Renal cortex interstitium (tissue), 15 donors: ENCODE data around the gene DUSP28. TPM values are rescaled to one million over a fixed set of nuclear protein-coding genes. Genes with fewer than 3 reads are reported as not detected.
A peak's percentile ranks its signal among the peaks of the same experiment; 100 is the strongest.
"Not testable (repeated sequence)": the region's sequence is repeated elsewhere in the genome, so short reads cannot be mapped to it uniquely, and the experiment has no call there.

Source experiments
- DNase-seq, 11 donors: peaks; one replicate each; pipeline ENCODE4 v3.0.0-alpha.2; 2013; ENCODE audit warnings: low read depth in 9 of 11, low spot score in 4 of 11; ENCODE audit errors: extremely low read depth in 1 of 11
- long read RNA-seq, 16 experiments: transcript quantifications; one replicate each; lab custom pipeline, GENCODE V29; 2026
- polyA plus RNA-seq, 3 donors: library from polyadenylated mRNA; unstranded; fragments of 120-200 nt; gene quantifications; one replicate each; pipeline ENCODE4 v1.2.1, GENCODE V29; 2013; ENCODE audit not compliant: insufficient read length in 3 of 3

The DUSP28 gene, protein sequence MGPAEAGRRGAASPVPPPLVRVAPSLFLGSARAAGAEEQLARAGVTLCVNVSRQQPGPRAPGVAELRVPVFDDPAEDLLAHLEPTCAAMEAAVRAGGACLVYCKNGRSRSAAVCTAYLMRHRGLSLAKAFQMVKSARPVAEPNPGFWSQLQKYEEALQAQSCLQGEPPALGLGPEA
- 1 to 10 TPM; 6.0 to 7.1 (median 6.9) TPM for polyA plus RNA-seq
- long read RNA-seq, donor 1, transcript DUSP28-201 (3 exons, 1,555 nt) = major isoform, 5 of 6 reads
- long read RNA-seq, donor 1, partial matches to known transcripts = 0 of 6 reads
- long read RNA-seq, donor 1, other reads (novel, unspliced or antisense) = 0 of 6 reads
- long read RNA-seq, donor 2, partial matches to known transcripts = 0 of 4 reads
- long read RNA-seq, donor 2, other reads (novel, unspliced or antisense) = 0 of 4 reads
- long read RNA-seq, donor 3, transcript DUSP28-201 (3 exons, 1,555 nt) = major isoform, 5 of 7 reads
- long read RNA-seq, donor 3, partial matches to known transcripts = 0 of 7 reads
- long read RNA-seq, donor 3, other reads (novel, unspliced or antisense) = 0 of 7 reads
- long read RNA-seq, donor 4, partial matches to known transcripts = 0 of 3 reads
- long read RNA-seq, donor 4, other reads (novel, unspliced or antisense) = 0 of 3 reads
- long read RNA-seq, donor 5 = 0 reads
- long read RNA-seq, donor 6, partial matches to known transcripts = 0 of 3 reads
- long read RNA-seq, donor 6, other reads (novel, unspliced or antisense) = 0 of 3 reads
- long read RNA-seq, donor 7, partial matches to known transcripts = 0 of 6 reads
- long read RNA-seq, donor 7, other reads (novel, unspliced or antisense) = 0 of 6 reads
- long read RNA-seq, donor 8, partial matches to known transcripts = 0 of 4 reads
- long read RNA-seq, donor 8, other reads (novel, unspliced or antisense) = 0 of 4 reads
- long read RNA-seq, donor 9, partial matches to known transcripts = 0 of 3 reads
- long read RNA-seq, donor 9, other reads (novel, unspliced or antisense) = 0 of 3 reads
- long read RNA-seq, donor 10, partial matches to known transcripts = 0 of 2 reads
- long read RNA-seq, donor 10, other reads (novel, unspliced or antisense) = 0 of 2 reads
- long read RNA-seq, donor 11, partial matches to known transcripts = 0 of 2 reads
- long read RNA-seq, donor 11, other reads (novel, unspliced or antisense) = 0 of 2 reads
- long read RNA-seq, donor 12, partial matches to known transcripts = 0 of 3 reads
- long read RNA-seq, donor 12, other reads (novel, unspliced or antisense) = 0 of 3 reads
- long read RNA-seq, donor 13, partial matches to known transcripts = 0 of 6 reads
- long read RNA-seq, donor 13, other reads (novel, unspliced or antisense) = 0 of 6 reads
- long read RNA-seq, donor 14, transcript DUSP28-201 (3 exons, 1,555 nt) = major isoform, 5 of 7 reads
- long read RNA-seq, donor 14, partial matches to known transcripts = 0 of 7 reads
- long read RNA-seq, donor 14, other reads (novel, unspliced or antisense) = 0 of 7 reads
- long read RNA-seq, donor 15, partial matches to known transcripts = 0 of 3 reads
- long read RNA-seq, donor 15, other reads (novel, unspliced or antisense) = 0 of 3 reads
- long read RNA-seq, donor 16, transcript DUSP28-201 (3 exons, 1,555 nt) = major isoform, 9 of 11 reads
- long read RNA-seq, donor 16, partial matches to known transcripts = 0 of 11 reads
- long read RNA-seq, donor 16, other reads (novel, unspliced or antisense) = 0 of 11 reads

GRCh38 chr2:240560084-240560479 lies at the start of gene DUSP28:
Gene DUSP28, plus strand, starts transcription at chr2:240560357. Its CDS starts 328 bp downstream, at chr2:240560685.
- DNase-seq = peak in 6 of 11 donors; percentile 67 to 79 (median 73)

DNA sequence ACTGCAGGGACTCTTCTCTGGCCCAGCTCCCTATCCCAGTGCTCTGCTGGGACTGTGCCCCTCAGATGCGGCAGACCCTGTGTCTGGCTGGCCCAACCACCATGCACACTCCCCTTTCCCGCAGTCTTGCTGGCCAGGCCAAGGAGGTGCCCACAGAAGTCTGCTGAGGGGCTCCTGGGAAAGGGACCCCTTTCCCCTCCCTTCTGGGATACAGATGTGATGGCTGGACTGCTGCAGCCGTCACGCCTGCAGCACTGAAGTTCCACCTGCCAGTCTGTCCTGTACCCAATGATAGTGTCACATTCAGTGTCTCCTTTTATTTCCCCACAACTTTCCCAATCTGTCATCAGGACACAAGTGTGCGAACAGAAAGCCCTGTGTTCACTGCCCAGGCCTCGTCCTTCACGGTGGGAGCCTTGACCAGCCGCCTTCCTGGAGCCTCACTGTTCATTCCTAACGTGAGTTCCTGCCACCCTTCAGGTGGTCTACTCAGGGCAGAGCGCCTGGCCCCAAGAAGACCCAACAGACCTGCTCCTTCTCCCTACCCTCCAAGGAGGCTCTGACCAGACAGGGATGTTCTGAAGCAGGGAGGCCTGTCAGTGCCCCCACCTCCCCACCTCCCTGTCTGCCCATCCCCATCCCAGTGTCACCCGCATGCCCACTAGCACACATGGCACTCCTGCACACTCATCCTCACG lies 49.5 kb upstream of the DUSP28 start:
- no peak for DNase-seq

- no peak for DNase-seq
Measured at GRCh38 chr2:240511351-240512108, 48.6 kb upstream of the DUSP28 start.

DNA sequence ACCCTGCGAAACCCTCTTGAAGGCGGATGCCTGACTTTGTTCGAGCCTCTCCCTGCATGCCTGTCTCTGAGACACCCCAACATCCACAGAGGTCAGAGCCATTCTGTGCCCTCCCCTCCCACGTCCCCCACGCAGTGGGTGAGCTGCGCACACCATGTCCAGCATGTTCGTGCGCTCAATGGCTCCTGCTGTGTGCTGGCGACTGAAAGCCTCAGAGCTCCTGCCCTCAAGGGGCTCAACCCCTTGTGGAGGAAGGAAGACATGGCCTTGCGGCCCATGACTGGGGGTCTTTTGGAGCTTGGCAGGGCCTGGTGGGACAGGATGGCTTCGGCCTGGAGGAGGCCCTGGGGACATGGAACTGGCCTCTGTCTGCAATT lies 48.1 kb upstream of the DUSP28 start:
- DNase-seq = no peak

DNA sequence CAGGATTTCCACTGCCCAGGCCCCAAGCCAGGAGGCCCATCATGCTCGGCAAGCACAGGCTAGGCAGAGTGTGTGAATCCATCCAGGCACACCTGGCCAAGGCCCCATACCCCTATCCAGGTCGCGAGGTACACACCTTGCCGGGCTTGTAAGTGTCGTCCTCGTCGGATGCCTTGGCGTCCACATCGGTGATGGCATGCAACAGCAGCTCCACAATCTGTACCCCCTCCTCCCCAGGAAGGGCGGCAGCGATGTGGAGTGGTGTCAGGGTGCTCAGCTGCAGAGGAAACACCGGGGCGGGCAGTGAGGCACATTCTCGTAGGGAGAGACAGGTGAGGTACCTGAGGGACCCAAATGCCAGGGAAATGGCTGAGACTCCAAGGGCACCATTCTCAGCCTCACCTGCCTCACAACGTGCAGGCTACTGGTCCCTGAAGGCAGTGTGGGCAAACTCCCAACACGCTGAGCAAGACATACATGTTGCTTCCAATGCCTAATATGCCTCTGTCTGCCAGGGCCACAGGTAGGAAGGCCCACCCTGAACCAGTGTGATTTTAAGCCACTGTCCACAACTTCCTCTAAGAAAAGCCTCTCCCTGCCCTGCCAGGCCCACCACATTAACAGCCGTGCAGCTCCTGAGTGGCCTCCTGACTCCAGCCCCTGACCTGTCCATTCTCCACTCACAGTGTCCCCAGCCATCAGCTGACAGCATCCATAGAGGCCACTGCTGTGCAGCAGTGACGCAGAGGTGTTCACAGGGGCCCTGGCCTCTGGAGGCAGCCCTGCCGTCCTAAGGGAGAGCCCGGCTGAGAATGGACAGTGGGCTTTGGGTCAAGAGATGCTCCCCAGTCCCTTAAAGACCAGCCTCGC lies 47.3 kb upstream of the DUSP28 start:
- DNase-seq = no peak

- DNase-seq = peak in 10 of 11 donors; percentile 21 to 57 (median 38)
Measured at GRCh38 chr2:240513549-240514287, 46.4 kb upstream of the DUSP28 start.

DNA sequence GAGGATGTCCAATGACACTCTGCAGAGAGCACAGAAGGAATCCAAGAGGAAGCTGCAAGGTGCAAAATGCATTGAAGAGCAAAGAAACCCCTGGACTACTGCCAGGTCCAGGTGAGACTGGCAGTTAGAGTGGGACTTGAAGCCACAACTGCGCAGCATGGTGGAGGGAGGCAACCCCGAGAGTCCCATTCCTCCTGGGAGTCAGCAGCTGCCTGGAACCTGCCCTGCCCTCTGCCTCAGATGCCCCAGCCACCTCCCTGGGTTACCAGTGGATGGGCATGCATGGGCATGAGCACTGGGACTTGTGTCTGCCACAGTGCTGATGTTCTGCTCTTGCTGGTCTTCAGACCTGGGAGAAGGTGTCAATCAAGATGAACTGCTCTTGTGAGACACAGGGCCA lies 45.5 kb upstream of the DUSP28 start:
- DNase-seq = no peak

- no peak for DNase-seq
Measured at GRCh38 chr2:240517342-240517741, 42.8 kb upstream of the DUSP28 start.

GRCh38 chr2:240518981-240519380 lies 41.2 kb upstream of the DUSP28 start:
- no peak for DNase-seq

DNA sequence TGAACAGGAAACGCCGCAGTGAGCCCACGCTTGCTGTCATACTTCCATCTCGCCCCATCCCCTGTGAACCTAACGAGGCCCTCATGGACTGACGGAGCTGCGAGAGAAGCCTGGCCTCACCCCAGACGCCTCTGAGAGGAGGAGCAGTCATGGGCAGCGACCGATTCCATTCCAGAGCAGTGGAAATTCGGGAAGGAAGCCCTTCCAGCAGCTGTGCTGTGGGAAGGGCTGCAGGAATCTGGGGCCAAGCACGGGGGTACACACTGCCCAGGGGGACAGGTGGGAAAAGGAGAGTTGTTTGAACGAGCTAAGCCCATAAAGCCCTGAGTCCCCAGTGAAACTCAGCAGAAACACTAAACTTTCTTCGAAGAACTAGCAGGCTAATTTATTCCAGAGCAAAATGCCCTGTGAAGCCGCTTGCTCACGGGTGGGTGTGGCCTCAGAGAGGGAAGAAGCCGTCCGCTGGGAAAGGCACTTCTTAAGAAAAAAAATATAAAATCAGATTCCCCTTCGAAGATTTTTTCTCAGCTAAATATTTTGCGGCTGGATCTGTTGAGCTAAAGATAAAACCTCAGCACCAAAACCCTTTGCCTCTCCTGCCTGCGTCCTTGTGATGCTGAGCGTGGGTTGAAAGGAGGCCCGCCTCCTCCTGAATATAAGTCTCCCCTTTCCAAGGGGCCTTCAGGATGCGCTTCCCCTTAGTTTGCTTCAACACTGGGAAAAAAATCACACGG lies 40.6 kb upstream of the DUSP28 start:
- peak in 2 of 11 donors; percentile 10 to 14 for DNase-seq

DNA sequence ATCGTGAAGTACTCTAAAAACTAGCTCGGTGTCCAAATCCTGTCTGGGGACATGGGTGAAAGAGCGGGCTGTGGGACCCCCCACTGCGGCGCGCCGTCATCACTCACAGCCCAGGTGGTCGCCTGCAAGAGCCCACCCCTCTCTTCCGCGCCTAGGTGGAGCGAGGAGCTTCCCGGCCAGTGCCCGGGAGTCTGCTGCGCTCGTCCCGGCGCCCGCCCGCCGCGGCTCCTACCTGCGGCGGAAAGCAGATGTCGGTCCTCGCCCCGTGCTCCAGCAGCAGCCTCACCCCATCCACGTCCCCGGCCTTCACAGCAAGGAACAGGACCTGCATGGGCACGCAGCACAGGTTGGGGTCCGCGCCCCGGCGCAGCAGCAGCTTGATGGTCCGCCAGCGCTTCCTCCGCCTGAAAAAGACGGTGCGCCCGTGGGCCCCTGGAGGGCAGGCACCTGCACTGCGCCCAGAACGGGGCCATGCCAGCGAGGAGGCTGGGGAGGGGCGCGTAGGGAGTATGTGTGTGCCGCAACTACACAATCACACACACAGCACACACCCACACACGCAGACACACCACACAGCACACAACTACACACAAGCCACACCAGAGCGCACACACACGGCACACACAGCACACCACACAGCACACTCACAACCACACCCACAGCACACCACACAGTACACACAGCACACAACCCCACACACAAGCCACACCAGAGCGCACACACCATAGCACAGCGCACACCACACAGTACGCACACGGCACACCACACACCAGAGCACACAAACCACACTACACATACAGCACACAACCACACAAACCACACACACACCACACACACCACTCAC lies 39.8 kb upstream of the DUSP28 start:
- DNase-seq = peak in 2 of 11 donors; percentile 4 to 6

- DNase-seq = no peak
Measured at GRCh38 chr2:240520974-240521350, 39.2 kb upstream of the DUSP28 start.

DNA sequence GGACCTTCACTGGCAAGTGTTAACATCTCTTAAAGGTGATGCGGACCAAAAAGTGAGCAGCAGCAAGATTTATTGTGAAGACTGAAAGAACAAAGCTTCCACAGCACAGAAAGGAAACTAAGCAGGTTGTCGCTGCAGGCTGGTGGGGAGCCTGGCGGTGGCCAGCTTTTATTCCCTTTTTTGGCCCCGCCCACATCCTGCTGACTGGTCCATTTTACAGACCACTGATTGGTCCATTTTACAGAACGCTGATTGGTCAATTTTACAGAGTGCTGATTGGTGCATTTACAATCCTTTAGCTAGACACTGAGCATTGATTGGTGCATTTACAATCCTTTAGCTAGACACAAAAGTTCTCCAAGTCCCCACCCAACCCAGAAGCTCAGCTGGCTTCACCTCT lies 38.3 kb upstream of the DUSP28 start:
- DNase-seq = not testable (repeated sequence)

DNA sequence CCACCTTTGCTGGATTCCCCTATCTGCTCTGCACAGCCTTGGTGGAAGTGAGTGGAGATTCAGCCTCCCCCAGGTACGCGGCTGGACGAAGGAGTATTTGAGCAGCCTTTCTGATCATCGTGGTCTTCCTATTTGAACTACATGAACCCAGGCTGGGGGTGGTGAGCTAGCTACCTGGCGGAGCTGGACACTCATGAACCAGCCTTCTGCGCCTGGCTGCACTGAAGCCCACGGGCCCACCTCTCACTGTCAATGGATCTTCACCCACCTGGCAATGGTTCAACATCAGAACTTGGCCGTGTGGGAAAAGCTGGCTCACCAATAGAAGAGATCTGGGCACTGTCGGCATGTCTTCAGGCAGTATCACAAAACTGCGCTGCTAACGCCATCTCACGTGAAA lies 37.8 kb upstream of the DUSP28 start:
- DNase-seq = no peak
